Natural killer cell (primary cell): Measurements from ENCODE around the gene ABCG1. TPM values are rescaled to one million over a fixed set of nuclear protein-coding genes. Genes with fewer than 3 reads are reported as not detected.

Experiments used
- ATAC-seq, 3 donors: fragments of 150-1000 bp in 2 of 3; fragments of 200-7000 bp in 1 of 3; cut with Tn5 transposase; 1 replicate in 1 of 3; 2 replicates in 2 of 3; pipeline ENCODE4 v1.10.0; 2021; ENCODE audit warnings: mild to moderate bottlenecking in 2 of 3, moderate library complexity in 2 of 3
- DNase-seq, 2 donors: peaks; one replicate each; pipeline versions ENCODE4 v3.0.0 to v3.0.0-alpha.2; 2013 to 2021; ENCODE audit warnings: mixed read lengths in 1 of 2
- H3K27ac ChIP-seq: one replicate; pipeline ENCODE4 v1.5.1; 2013; ENCODE audit warnings: mild to moderate bottlenecking, low read length
- H3K27me3 ChIP-seq: one replicate; pipeline ENCODE4 v1.6.1; 2013; ENCODE audit warnings: low read length; ENCODE audit not compliant: control insufficient read depth, insufficient read depth
- H3K36me3 ChIP-seq: one replicate; pipeline ENCODE4 v1.6.1; 2013; ENCODE audit warnings: low read length; ENCODE audit not compliant: control insufficient read depth, insufficient read depth
- H3K4me1 ChIP-seq: one replicate; pipeline ENCODE4 v1.6.1; 2013; ENCODE audit warnings: low read length; ENCODE audit not compliant: control insufficient read depth, insufficient read depth
- H3K4me3 ChIP-seq: one replicate; pipeline ENCODE4 v1.5.1; 2013; ENCODE audit warnings: low read length
- H3K9me3 ChIP-seq: one replicate; pipeline ENCODE4 v1.6.1; 2013; ENCODE audit warnings: low read length; ENCODE audit not compliant: control insufficient read depth, insufficient read depth
- H3K27ac Mint-ChIP-seq, 2 donors: one replicate each; pipeline ENCODE4 v1.8.0; 2022; ENCODE audit warnings: mild to moderate bottlenecking in 2 of 2, mixed read lengths in 2 of 2, moderate library complexity in 1 of 2
- H3K27me3 Mint-ChIP-seq, 2 donors: one replicate each; pipeline ENCODE4 v1.8.0; 2022; ENCODE audit warnings: low read depth in 2 of 2, mixed read lengths in 2 of 2
- H3K36me3 Mint-ChIP-seq: one replicate; pipeline ENCODE4 v1.8.0; 2022; ENCODE audit warnings: mixed read lengths
- H3K4me1 Mint-ChIP-seq, 2 donors: one replicate each; pipeline ENCODE4 v1.8.0; 2022; ENCODE audit warnings: mixed read lengths in 2 of 2
- H3K4me3 Mint-ChIP-seq: one replicate; pipeline ENCODE4 v1.8.0; 2022; ENCODE audit warnings: mild to moderate bottlenecking, moderate library complexity, mixed read lengths
- H3K9me3 Mint-ChIP-seq, 2 donors: one replicate each; pipeline ENCODE4 v1.8.0; 2022; ENCODE audit warnings: mixed read lengths in 2 of 2
- CTCF ChIP-seq: fragments of 200-600 bp; IDR thresholded peaks from one replicate; pipeline ENCODE4 v1.8.0; 2022; ENCODE audit warnings: antibody characterized with exemption
- WGBS: methylation state at CpG from one replicate; pipeline ENCODE4 v1.1.7; 2013; ENCODE audit warnings: missing lambda C conversion rate; ENCODE audit not compliant: insufficient coverage; 5-methylcytosine and 5-hydroxymethylcytosine counted together
- intact Hi-C: fragments of 100-400 bp; cut with micrococcal nuclease; formaldehyde crosslinking; loops from one replicate; pipeline ENCODE4 v1.14.2; 2022
- total RNA-seq, 4 donors: library from RNA; stranded (reverse); fragments of 120-200 nt in 1 of 4; gene quantifications; one replicate each; pipeline versions ENCODE4 v1.2.3 to v1.2.4, GENCODE V29; 2013 to 2022

Gene ABCG1
- total RNA-seq, 3 donors from 2014 or later (not counting 1 experiment from before 2014, with no cell fraction given), result 10.4 to 14.7 (median 13.8) TPM

- Mint-ChIP-seq H3K27ac (no peak overlapping the region), H3K27me3 (peaks cover 3 to 6% of the 10 kb centered on the region in 2 donors), H3K4me3 (no peak overlapping the region), H3K9me3 (no peaks in the 10 kb centered on the region), H3K4me1 (peaks cover 6 to 32% of the 10 kb centered on the region in 2 donors), H3K36me3 (no peaks in the 10 kb centered on the region)
- H3K9me3 ChIP-seq, result no peaks in the 10 kb centered on the region
- WGBS, result 93% methylated on average over 12 of the region's 12 CpGs
- no peaks in the 10 kb centered on the region for H3K27me3 ChIP-seq
- intact Hi-C loops, result no loop called here
- TF ChIP-seq CTCF, result no peak
- no peak overlapping the region for H3K4me3 ChIP-seq
- H3K4me1 ChIP-seq, result peaks cover 25% of the 10 kb centered on the region
- H3K27ac ChIP-seq, result no peak overlapping the region
- no peak for DNase-seq
- no peaks in the 10 kb centered on the region for H3K36me3 ChIP-seq
- no peak for ATAC-seq
Measured at GRCh38 chr21:42257091-42257765, 38.3 kb downstream of the ABCG1 start.

GRCh38 chr21:42258150-42258884 lies 39.4 kb downstream of the ABCG1 start:
- Mint-ChIP-seq H3K4me3 (no peak overlapping the region), H3K9me3 (no peaks in the 10 kb centered on the region), H3K27ac (peak overlapping the region in 1 of 2 donors; percentile 59), H3K4me1 (peaks cover 6 to 27% of the 10 kb centered on the region in 2 donors), H3K27me3 (peaks cover 3 to 6% of the 10 kb centered on the region in 2 donors), H3K36me3 (no peaks in the 10 kb centered on the region)
- intact Hi-C loops, result loop anchor here (1.0 kb wide), 2 partner anchors 94 to 113 kb away; no protein-coding TSS in a partner anchor
- ATAC-seq (peak; percentile 86 to 100 (median 97)), DNase-seq (peak; percentile 81 to 90)
- Histone ChIP-seq H3K36me3 (no peaks in the 10 kb centered on the region), H3K4me3 (no peak overlapping the region), H3K9me3 (no peaks in the 10 kb centered on the region), H3K27ac (no peak overlapping the region), H3K27me3 (no peaks in the 10 kb centered on the region), H3K4me1 (peaks cover 25% of the 10 kb centered on the region)
- 19% methylated on average over 4 of the region's 4 CpGs for WGBS
- peak; percentile 89 for TF ChIP-seq CTCF

- intact Hi-C loops, result loop anchor here (1.0 kb wide), 2 partner anchors 95 to 114 kb away; no protein-coding TSS in a partner anchor
- no peak for ATAC-seq
- 83% methylated on average over 9 of the region's 9 CpGs for WGBS
Measured at GRCh38 chr21:42258885-42259407, 40.0 kb downstream of the ABCG1 start.

More at GRCh38 chr21:42258885-42259407, 40.0 kb downstream of the ABCG1 start:
- H3K4me3 ChIP-seq, result no peak overlapping the region
- peaks cover 29% of the 10 kb centered on the region for H3K4me1 ChIP-seq
- H3K36me3 ChIP-seq, result no peaks in the 10 kb centered on the region
- no peaks in the 10 kb centered on the region for H3K9me3 ChIP-seq
- H3K4me1 Mint-ChIP-seq, result peaks cover 6 to 23% of the 10 kb centered on the region in 2 donors
- H3K9me3 Mint-ChIP-seq, result no peaks in the 10 kb centered on the region
- TF ChIP-seq CTCF, result no peak
- H3K27me3 Mint-ChIP-seq, result peaks cover 3 to 6% of the 10 kb centered on the region in 2 donors
- H3K36me3 Mint-ChIP-seq, result no peaks in the 10 kb centered on the region
- H3K27ac ChIP-seq, result no peak overlapping the region
- peak overlapping the region in 1 of 2 donors; percentile 59 for H3K27ac Mint-ChIP-seq
- no peaks in the 10 kb centered on the region for H3K27me3 ChIP-seq
- no peak overlapping the region for H3K4me3 Mint-ChIP-seq
- no peak for DNase-seq
